ENCODE measurements around the gene PDE4D. TPM values are rescaled to one million over a fixed set of nuclear protein-coding genes. Genes with fewer than 3 reads are reported as not detected.

The PDE4D gene
- total and polyA plus RNA-seq, 2 donors (not counting 1 experiment from before 2014, with no cell fraction given): 14.9 to 171 TPM

GRCh38 chr5:59629561-59629960 lies 264.0 kb downstream of the PDE4D start:
- no peaks in the 10 kb centered on the region for H4K20me1 ChIP-seq (ENCODE audit: control insufficient read depth, insufficient read depth, low read length, poor library complexity, severe bottlenecking)
- H3K4me2 ChIP-seq (replicated peaks; ENCODE audit: low read depth, low read length, poor library complexity, severe bottlenecking): no peak overlapping the region
- intact Hi-C loops (cut with micrococcal nuclease): no loop called here
- H3K4me1 ChIP-seq (ENCODE audit: control insufficient read depth in 2 of 2, insufficient read depth in 2 of 2, low read length in 2 of 2): no peaks in the 10 kb centered on the region
- no peak overlapping the region for H3K27ac Mint-ChIP-seq
- H3K4me3 ChIP-seq (ENCODE audit: control extremely low read depth in 1 of 5, extremely low read depth in 1 of 5, insufficient read depth in 1 of 5, low read depth in 2 of 5, low read length in 4 of 5): no peak overlapping the region
- H3K9me3 ChIP-seq (ENCODE audit: control extremely low read depth in 1 of 3, control insufficient read depth in 2 of 3, insufficient read depth in 1 of 3, low read length in 2 of 3): peaks cover 5 to 15% (median 14%) of the 10 kb centered on the region in 3 donors
- no peak overlapping the region for H2AFZ ChIP-seq (ENCODE audit: insufficient read depth, low read depth, low read length, poor library complexity, severe bottlenecking)
- DNase-seq (no peak), ATAC-seq (ENCODE audit: low read depth) (no peak)
- no peak overlapping the region for H3K4me3 Mint-ChIP-seq
- ChIA-PET CTCF (no interaction called here), POLR2A (no interaction called here)
- no peaks in the 10 kb centered on the region for H3K79me2 ChIP-seq (ENCODE audit: control insufficient read depth, insufficient read depth, low read length)
- H3K27ac ChIP-seq (ENCODE audit: low read length in 2 of 2): no peak overlapping the region
- H3K27me3 ChIP-seq (replicated peaks in 1 of 4; ENCODE audit: control extremely low read depth in 1 of 4, control insufficient read depth in 3 of 4, insufficient read depth in 4 of 4, low read length in 3 of 4): no peaks in the 10 kb centered on the region
- H3K9ac ChIP-seq (ENCODE audit: low read length): no peak overlapping the region
- H3K4me1 Mint-ChIP-seq: peaks cover 8% of the 10 kb centered on the region
- 80% methylated on average over 1 of the region's 4 CpGs for WGBS (ENCODE audit: insufficient coverage)
- H3K36me3 ChIP-seq (replicated peaks in 1 of 2; ENCODE audit: control extremely low read depth in 1 of 2, control insufficient read depth in 1 of 2, extremely low read depth in 1 of 2, insufficient read depth in 2 of 2, low read length in 1 of 2): no peaks in the 10 kb centered on the region
- H3K9me3 Mint-ChIP-seq (ENCODE audit: insufficient read depth): peaks cover 11% of the 10 kb centered on the region
- TF ChIP-seq CTCF (IDR thresholded peaks at IDR 0.05) (no peak), EZH2 (IDR thresholded peaks at IDR 0.05; ENCODE audit: borderline replicate concordance, insufficient read depth, low read depth, low read length, poor library complexity, severe bottlenecking) (no peak)
- H3K27me3 Mint-ChIP-seq: no peaks in the 10 kb centered on the region

GRCh38 chr5:59628062-59628828 lies 265.3 kb downstream of the PDE4D start:
- Histone ChIP-seq H3K79me2 (ENCODE audit: control insufficient read depth, insufficient read depth, low read length) (no peaks in the 10 kb centered on the region), H3K27ac (ENCODE audit: low read length in 2 of 2) (no peak overlapping the region), H4K20me1 (ENCODE audit: control insufficient read depth, insufficient read depth, low read length, poor library complexity, severe bottlenecking) (no peaks in the 10 kb centered on the region), H3K4me2 (replicated peaks; ENCODE audit: low read depth, low read length, poor library complexity, severe bottlenecking) (no peak overlapping the region), H2AFZ (ENCODE audit: insufficient read depth, low read depth, low read length, poor library complexity, severe bottlenecking) (no peak overlapping the region), H3K9ac (ENCODE audit: low read length) (no peak overlapping the region), H3K4me1 (ENCODE audit: control insufficient read depth in 2 of 2, insufficient read depth in 2 of 2, low read length in 2 of 2) (no peaks in the 10 kb centered on the region), H3K27me3 (replicated peaks in 1 of 4; ENCODE audit: control extremely low read depth in 1 of 4, control insufficient read depth in 3 of 4, insufficient read depth in 4 of 4, low read length in 3 of 4) (no peaks in the 10 kb centered on the region), H3K36me3 (replicated peaks in 1 of 2; ENCODE audit: control extremely low read depth in 1 of 2, control insufficient read depth in 1 of 2, extremely low read depth in 1 of 2, insufficient read depth in 2 of 2, low read length in 1 of 2) (no peaks in the 10 kb centered on the region), H3K9me3 (ENCODE audit: control extremely low read depth in 1 of 3, control insufficient read depth in 2 of 3, insufficient read depth in 1 of 3, low read length in 2 of 3) (peaks cover 5 to 15% (median 14%) of the 10 kb centered on the region in 3 donors), H3K4me3 (ENCODE audit: control extremely low read depth in 1 of 5, extremely low read depth in 1 of 5, insufficient read depth in 1 of 5, low read depth in 2 of 5, low read length in 4 of 5) (no peak overlapping the region)
- Mint-ChIP-seq H3K27ac (no peak overlapping the region), H3K9me3 (ENCODE audit: insufficient read depth) (peaks cover 8% of the 10 kb centered on the region), H3K27me3 (no peaks in the 10 kb centered on the region), H3K4me1 (peaks cover 8% of the 10 kb centered on the region), H3K4me3 (no peak overlapping the region)
- ATAC-seq (ENCODE audit: low read depth): no peak
- WGBS (ENCODE audit: insufficient coverage): no CpG with 5 or more reads among the region's 2 CpGs
- CTCF ChIA-PET: no interaction called here
- POLR2A ChIA-PET: no interaction called here
- intact Hi-C loops (cut with micrococcal nuclease): no loop called here
- no peak for DNase-seq
- TF ChIP-seq CTCF (IDR thresholded peaks at IDR 0.05): no peak
- TF ChIP-seq EZH2 (IDR thresholded peaks at IDR 0.05; ENCODE audit: borderline replicate concordance, insufficient read depth, low read depth, low read length, poor library complexity, severe bottlenecking): no peak
